HEK293T (cell line): ENCODE results near the gene TMTC2.

Experiments
- CTCF ChIA-PET: fragments of 350-600 bp; formaldehyde crosslinking; extraction: SDS; loops from one replicate; lab custom pipeline; 2021; ENCODE audit warnings: antibody characterized with exemption, inconsistent platforms; lab: Yijun Ruan, JAX
- POLR2A ChIA-PET: fragments of 350-600 bp; formaldehyde crosslinking; extraction: SDS; loops from one replicate; lab custom pipeline; 2020; ENCODE audit warnings: antibody characterized with exemption, inconsistent platforms; lab: Yijun Ruan, JAX
- DNase-seq: peaks from one replicate; pipeline ENCODE4 v3.0.0; 2012; ENCODE audit warnings: mixed read lengths; ENCODE audit errors: extremely low spot score
- ARNT ChIP-seq: fragments of 450-650 bp; IDR thresholded peaks from 2 replicates; pipeline ENCODE4 v1.6.1; 2017; ENCODE audit warnings: mild to moderate bottlenecking
- BHLHE40 ChIP-seq: fragments of 450-650 bp; IDR thresholded peaks from 2 replicates; pipeline ENCODE4 v1.6.1; 2016; ENCODE audit warnings: mild to moderate bottlenecking, moderate library complexity, borderline replicate concordance
- CTBP1 ChIP-seq: fragments of 450-650 bp; IDR thresholded peaks from 2 replicates; pipeline ENCODE4 v1.6.1; 2016; ENCODE audit warnings: borderline replicate concordance
- ELF4 ChIP-seq: fragments of 450-650 bp; IDR thresholded peaks from 2 replicates; pipeline ENCODE4 v1.6.1; 2017; ENCODE audit warnings: antibody characterized with exemption
- FOXA1 ChIP-seq: fragments of 450-650 bp; IDR thresholded peaks from 2 replicates; pipeline ENCODE4 v1.6.1; 2016; ENCODE audit warnings: mild to moderate bottlenecking
- FOXK2 ChIP-seq: fragments of 450-650 bp; IDR thresholded peaks from 2 replicates; pipeline ENCODE4 v1.6.1; 2016; ENCODE audit warnings: mild to moderate bottlenecking
- FOXM1 ChIP-seq: fragments of 450-650 bp; IDR thresholded peaks from 2 replicates; pipeline ENCODE4 v1.6.1; 2017; ENCODE audit warnings: mild to moderate bottlenecking, borderline replicate concordance
- HDGF ChIP-seq: fragments of 450-650 bp; IDR thresholded peaks from 2 replicates; pipeline ENCODE4 v1.6.1; 2017; ENCODE audit warnings: antibody characterized with exemption, borderline replicate concordance
- L3MBTL2 ChIP-seq: fragments of 450-650 bp; conservative IDR thresholded peaks from 2 replicates; pipeline ENCODE4 v1.6.1; 2016; ENCODE audit warnings: mild to moderate bottlenecking
- LEF1 ChIP-seq: fragments of 450-650 bp; IDR thresholded peaks from 2 replicates; pipeline ENCODE4 v1.6.1; 2017; ENCODE audit warnings: mild to moderate bottlenecking, borderline replicate concordance
- NFRKB ChIP-seq: fragments of 450-650 bp; IDR thresholded peaks from 2 replicates; pipeline ENCODE4 v1.6.1; 2016; ENCODE audit warnings: mild to moderate bottlenecking, moderate library complexity
- SP1 ChIP-seq: fragments of 450-650 bp; IDR thresholded peaks from 2 replicates; pipeline ENCODE4 v1.6.1; 2017
- SUZ12 ChIP-seq: fragments of 450-650 bp; IDR thresholded peaks from 2 replicates; pipeline ENCODE4 v1.6.1; 2016; ENCODE audit warnings: mild to moderate bottlenecking
- TARDBP ChIP-seq: fragments of 450-650 bp; IDR thresholded peaks from 2 replicates; pipeline ENCODE4 v1.6.1; 2016
- ZNF384 ChIP-seq: fragments of 450-650 bp; IDR thresholded peaks from 2 replicates; pipeline ENCODE4 v1.6.1; 2016
- TF ChIP-seq, protein P1 (sequence below): fragments of 450-650 bp; IDR thresholded peaks from 2 replicates; pipeline ENCODE4 v1.6.1; 2016

Gene TMTC2

DNA sequence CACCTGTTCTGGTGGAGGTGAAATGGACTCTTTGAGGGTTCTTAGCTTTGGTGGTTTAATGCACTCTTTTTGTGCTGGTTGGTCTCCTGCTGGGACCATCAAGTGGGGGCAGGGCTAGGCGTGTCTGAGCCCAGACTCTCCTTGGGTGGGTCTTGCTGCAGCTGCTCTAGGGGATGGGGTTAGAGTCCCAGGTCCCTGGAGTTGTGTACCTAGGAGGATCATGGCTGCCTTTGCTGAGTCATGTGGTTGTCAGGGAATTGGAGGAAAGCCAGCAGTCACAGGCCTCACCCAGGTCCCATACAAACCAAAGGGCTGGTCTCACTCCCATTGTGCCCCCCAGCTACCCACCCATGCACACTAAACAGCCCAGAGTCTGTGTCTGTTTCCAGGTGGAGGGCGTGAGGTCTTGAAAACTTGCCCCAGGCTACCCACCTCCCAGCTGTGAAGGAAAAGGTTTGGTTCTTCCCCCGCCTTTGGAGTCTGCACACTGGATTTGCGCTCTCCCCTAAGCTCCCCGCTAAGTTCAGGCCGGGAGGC is 387.7 kb downstream of the TMTC2 start:
- POLR2A ChIA-PET: no interaction called here
- no peak for DNase-seq
- no peak for TF ChIP-seq L3MBTL2
- CTCF ChIA-PET: no interaction called here

DNA sequence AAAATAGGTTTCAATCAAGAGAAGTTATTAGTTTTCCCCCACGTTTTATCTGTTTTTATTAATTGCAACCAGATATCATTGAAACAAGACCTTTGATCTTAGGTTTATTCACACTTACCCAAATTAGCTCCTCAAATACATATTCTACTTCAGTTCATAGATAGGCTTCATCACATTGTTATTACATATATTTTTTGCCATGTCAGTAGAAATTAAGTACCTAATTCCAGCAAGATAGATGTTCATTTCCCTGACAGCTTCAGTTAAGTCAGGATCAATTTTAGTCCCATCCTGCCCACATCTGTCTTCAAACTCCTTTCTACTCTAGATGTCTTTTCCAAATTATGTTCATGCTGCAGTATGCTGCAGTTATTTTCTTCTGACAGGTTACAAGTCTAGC is 388.8 kb downstream of the TMTC2 start:
- ChIA-PET CTCF (no interaction called here), POLR2A (no interaction called here)
- no peak for DNase-seq
- TF ChIP-seq ARNT: no peak
- no peak for TF ChIP-seq TARDBP
- TF ChIP-seq SP1: no peak
- no peak for TF ChIP-seq ELF4
- no peak for TF ChIP-seq HDGF
- TF ChIP-seq, protein P1, sequence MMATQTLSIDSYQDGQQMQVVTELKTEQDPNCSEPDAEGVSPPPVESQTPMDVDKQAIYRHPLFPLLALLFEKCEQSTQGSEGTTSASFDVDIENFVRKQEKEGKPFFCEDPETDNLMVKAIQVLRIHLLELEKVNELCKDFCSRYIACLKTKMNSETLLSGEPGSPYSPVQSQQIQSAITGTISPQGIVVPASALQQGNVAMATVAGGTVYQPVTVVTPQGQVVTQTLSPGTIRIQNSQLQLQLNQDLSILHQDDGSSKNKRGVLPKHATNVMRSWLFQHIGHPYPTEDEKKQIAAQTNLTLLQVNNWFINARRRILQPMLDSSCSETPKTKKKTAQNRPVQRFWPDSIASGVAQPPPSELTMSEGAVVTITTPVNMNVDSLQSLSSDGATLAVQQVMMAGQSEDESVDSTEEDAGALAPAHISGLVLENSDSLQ: no peak
- no peak for TF ChIP-seq BHLHE40
- TF ChIP-seq LEF1: no peak
- TF ChIP-seq CTBP1: no peak
- no peak for TF ChIP-seq NFRKB
- no peak for TF ChIP-seq L3MBTL2

DNA sequence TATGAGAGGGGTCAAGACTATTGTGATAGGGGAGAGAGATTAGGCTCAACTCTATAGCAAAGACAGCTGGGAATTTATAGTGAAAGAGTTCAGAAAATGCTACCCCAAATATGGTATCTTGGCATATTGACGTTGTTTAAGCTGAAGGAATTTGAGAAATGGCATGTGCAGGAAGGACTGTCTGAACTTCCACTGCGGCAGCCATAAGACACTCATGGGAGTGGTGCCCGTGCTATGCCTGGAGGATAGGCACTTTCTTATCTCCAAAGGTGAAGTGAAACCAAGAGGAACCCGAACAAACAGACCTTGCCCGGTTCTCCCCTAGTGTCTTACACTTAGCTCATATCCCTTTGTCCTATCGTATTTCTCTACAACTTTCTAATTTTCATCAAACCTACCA is 390.3 kb downstream of the TMTC2 start:
- ChIA-PET CTCF (no interaction called here), POLR2A (no interaction called here)
- DNase-seq: no peak
- no peak for TF ChIP-seq LEF1

- TF ChIP-seq, protein P1: no peak
- TF ChIP-seq TARDBP: no peak
- TF ChIP-seq SUZ12: no peak
- TF ChIP-seq ZNF384: no peak
- TF ChIP-seq FOXM1: no peak
- DNase-seq: no peak
- ChIA-PET CTCF (no interaction called here), POLR2A (no interaction called here)
Measured at GRCh38 chr12:83082690-83083276, 396.1 kb downstream of the TMTC2 start.

DNA sequence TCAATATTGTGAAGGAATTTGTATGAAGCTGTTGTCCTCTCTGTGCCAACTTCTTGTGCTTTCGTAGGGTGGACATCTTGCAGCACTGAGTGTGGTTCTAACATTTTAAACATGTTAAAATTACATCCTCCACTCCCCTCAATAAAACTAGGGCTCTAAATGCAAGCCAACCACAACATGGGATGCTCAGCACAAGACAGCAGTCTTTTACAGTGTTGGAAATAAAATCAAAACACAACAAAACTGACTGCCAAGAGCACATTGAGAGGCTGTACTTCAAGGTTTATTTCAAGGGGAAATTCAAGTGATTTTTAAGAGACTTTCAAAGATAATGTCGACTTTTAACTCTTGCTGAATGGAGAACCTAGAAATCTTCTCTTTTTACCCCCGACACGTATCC is 396.9 kb downstream of the TMTC2 start:
- ChIA-PET POLR2A (no interaction called here), CTCF (no interaction called here)
- TF ChIP-seq SP1: no peak
- no peak for TF ChIP-seq NFRKB
- TF ChIP-seq ELF4: no peak
- no peak for TF ChIP-seq FOXM1
- no peak for TF ChIP-seq ZNF384
- no peak for TF ChIP-seq L3MBTL2
- no peak for TF ChIP-seq TARDBP
- no peak for TF ChIP-seq SUZ12
- no peak for TF ChIP-seq HDGF

DNA sequence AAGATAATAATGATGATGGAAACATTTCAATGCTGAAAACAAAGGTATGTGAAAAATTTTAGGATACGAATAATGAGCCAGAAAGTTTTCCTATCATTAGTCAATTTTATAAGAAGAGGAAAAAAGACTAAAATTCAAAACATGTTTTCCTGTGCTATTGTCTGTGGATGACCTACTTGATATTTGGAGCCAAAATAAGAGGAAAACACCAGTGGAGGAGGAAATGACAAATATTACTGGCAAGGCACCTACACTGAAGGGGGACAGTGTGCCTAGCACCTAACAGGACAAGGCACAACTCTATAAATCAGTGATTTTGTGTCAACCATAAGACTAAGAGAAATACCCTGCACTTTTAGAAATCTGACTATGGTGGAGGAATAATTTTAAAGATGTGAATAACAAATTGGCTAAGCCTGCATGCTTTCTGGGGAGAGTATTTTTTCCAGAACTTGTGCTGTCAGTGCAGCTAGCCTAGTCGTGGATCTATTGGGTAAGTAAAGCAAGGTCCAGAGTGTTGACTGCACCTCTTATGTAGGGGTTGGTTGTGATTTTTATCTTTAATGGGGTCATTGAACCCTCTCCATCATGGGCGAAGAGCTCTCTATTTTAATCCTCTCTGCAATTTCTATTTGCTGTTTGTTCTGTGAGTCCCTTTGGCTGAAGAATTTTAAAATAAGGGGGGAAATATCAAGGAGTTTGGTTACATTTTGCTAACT is 398.0 kb downstream of the TMTC2 start:
- TF ChIP-seq FOXM1: no peak
- TF ChIP-seq TARDBP: no peak
- TF ChIP-seq L3MBTL2: no peak
- TF ChIP-seq FOXA1: no peak
- no peak for TF ChIP-seq SP1
- no peak for TF ChIP-seq LEF1
- no peak for TF ChIP-seq NFRKB
- TF ChIP-seq, protein P1: no peak
- no peak for TF ChIP-seq FOXK2
- TF ChIP-seq ZNF384: no peak
- TF ChIP-seq BHLHE40: no peak
- TF ChIP-seq ARNT: no peak
- no peak for TF ChIP-seq CTBP1
- CTCF ChIA-PET: no interaction called here
- DNase-seq: no peak
- POLR2A ChIA-PET: no interaction called here

More for the DNA sequence above, 396.9 kb downstream of the TMTC2 start:
- no peak for DNase-seq

DNA sequence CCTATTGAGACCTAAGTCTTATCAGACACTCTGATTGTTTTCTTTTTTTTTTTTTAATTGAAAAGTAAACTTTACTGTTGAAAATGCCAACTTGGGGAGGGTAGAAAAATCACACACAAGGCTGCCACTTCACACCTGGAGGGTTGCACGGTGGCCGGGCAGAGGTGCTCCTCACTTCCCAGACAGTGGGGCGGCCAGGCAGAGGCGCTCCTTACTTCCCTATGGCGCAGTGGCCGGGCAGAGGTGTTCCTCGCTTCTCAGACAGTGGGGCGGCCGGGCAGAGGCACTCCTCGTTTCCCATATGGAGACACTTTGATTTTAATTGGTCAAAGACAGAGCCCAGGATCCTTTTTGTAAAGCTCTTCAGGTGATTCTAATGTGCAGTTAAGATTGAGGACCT is 399.3 kb downstream of the TMTC2 start:
- CTCF ChIA-PET: no interaction called here
- POLR2A ChIA-PET: no interaction called here
- DNase-seq: no peak
- TF ChIP-seq FOXM1 (no peak), NFRKB (no peak), ELF4 (no peak), TARDBP (no peak), FOXA1 (no peak), SP1 (no peak), CTBP1 (no peak), SUZ12 (no peak), ZNF384 (no peak), BHLHE40 (no peak)
- TF ChIP-seq, protein P1: no peak
